H1 (cell line): ENCODE results near the gene PPFIA4. TPM values are rescaled to one million over a fixed set of nuclear protein-coding genes. Genes with fewer than 3 reads are reported as not detected.

Source experiments
- CTCF ChIA-PET: fragments of 300-600 bp; sonication (Branson Sonifier 250); formaldehyde crosslinking; loops from one replicate; lab custom pipeline; 2021; ENCODE audit not compliant: partially characterized antibody; lab: Charles Lee
- POLR2A ChIA-PET: fragments of 300-600 bp; sonication (Branson Sonifier 250); formaldehyde crosslinking; loops from one replicate; lab custom pipeline; 2021; ENCODE audit warnings: inconsistent platforms; ENCODE audit not compliant: partially characterized antibody; lab: Charles Lee
- DNase-seq, 2 experiments: peaks; one replicate each; pipeline versions ENCODE4 v3.0.0 to v3.0.0-alpha.2; 2010 to 2022; ENCODE audit warnings: low spot score in 2 of 2, low read depth in 1 of 2, mixed read lengths in 1 of 2
- FAIRE-seq: peaks from 2 replicates; lab custom pipeline; 2011; peaks lifted over from hg19 to GRCh38; lab: Jason Lieb, UNC
- H2AFZ ChIP-seq: 2 replicates; pipeline ENCODE4 v1.8.1; 2012; ENCODE audit warnings: low read length, inconsistent platforms
- H2AK5ac ChIP-seq: 2 replicates; pipeline ENCODE4 v1.6.1; 2013; ENCODE audit warnings: low read depth, low read length
- H2BK120ac ChIP-seq: replicated peaks from 2 replicates; pipeline ENCODE3; 2013; ENCODE audit warnings: low read depth, low read length, inconsistent platforms
- H2BK12ac ChIP-seq: 2 replicates; pipeline ENCODE4 v1.6.1; 2013; ENCODE audit warnings: low read depth, low read length
- H2BK15ac ChIP-seq: 2 replicates; pipeline ENCODE4 v1.6.1; 2013; ENCODE audit warnings: low read length
- H2BK20ac ChIP-seq: 2 replicates; pipeline ENCODE4 v1.6.1; 2013; ENCODE audit warnings: low read length
- H2BK5ac ChIP-seq: 2 replicates; pipeline ENCODE4 v1.6.1; 2013; ENCODE audit warnings: low read depth, low read length
- H3K14ac ChIP-seq: 2 replicates; pipeline ENCODE4 v1.6.1; 2013; ENCODE audit warnings: inconsistent platforms; ENCODE audit not compliant: insufficient read length
- H3K18ac ChIP-seq: 2 replicates; pipeline ENCODE4 v1.6.1; 2013; ENCODE audit warnings: low read length; ENCODE audit errors: extremely low read depth
- H3K23ac ChIP-seq: 2 replicates; pipeline ENCODE4 v1.6.1; 2013; ENCODE audit warnings: inconsistent platforms; ENCODE audit not compliant: insufficient read length
- H3K23me2 ChIP-seq: 2 replicates; pipeline ENCODE4 v1.6.1; 2013; ENCODE audit warnings: low read depth, low read length
- H3K27ac ChIP-seq: 2 replicates; pipeline ENCODE4 v1.6.1; 2011; ENCODE audit warnings: low read depth, low read length, inconsistent platforms
- H3K27me3 ChIP-seq, 4 experiments: replicated peaks in 1 of 4; 1 replicate in 1 of 4; 2 replicates in 3 of 4; pipeline versions ENCODE4 v1.6.1 to v1.8.1; 2011 to 2013; ENCODE audit warnings: low read length in 3 of 4, mild to moderate bottlenecking in 3 of 4, inconsistent platforms in 2 of 4, mixed read lengths in 2 of 4, moderate library complexity in 1 of 4; ENCODE audit not compliant: control insufficient read depth in 3 of 4, insufficient read depth in 3 of 4; ENCODE audit errors: extremely low read depth in 1 of 4
- H3K36me3 ChIP-seq, 4 experiments: 2 replicates each; pipeline versions ENCODE4 v1.6.1 to v1.8.1; 2011 to 2013; ENCODE audit warnings: mild to moderate bottlenecking in 4 of 4, low read length in 3 of 4, moderate library complexity in 2 of 4, control low read depth in 1 of 4, inconsistent platforms in 1 of 4; ENCODE audit not compliant: insufficient read depth in 4 of 4, control insufficient read depth in 2 of 4
- H3K4ac ChIP-seq: replicated peaks from 2 replicates; pipeline ENCODE3; 2013; ENCODE audit warnings: low read length, low read depth, mixed read lengths, inconsistent platforms; ENCODE audit not compliant: insufficient read length
- H3K4me1 ChIP-seq, 4 experiments: replicated peaks in 1 of 4; 1 replicate in 1 of 4; 2 replicates in 3 of 4; pipeline versions ENCODE4 v1.6.1 to v1.8.1; 2011 to 2013; ENCODE audit warnings: low read length in 3 of 4, inconsistent platforms in 2 of 4, mixed read lengths in 1 of 4; ENCODE audit not compliant: insufficient read depth in 4 of 4, control insufficient read depth in 3 of 4
- H3K4me2 ChIP-seq, 2 experiments: 2 replicates each; pipeline versions ENCODE4 v1.6.1 to v1.8.1; 2011 to 2013; ENCODE audit warnings: low read depth in 2 of 2, low read length in 2 of 2, control low read depth in 1 of 2, inconsistent platforms in 1 of 2, mild to moderate bottlenecking in 1 of 2; ENCODE audit not compliant: insufficient read depth in 1 of 2
- H3K4me3 ChIP-seq, 4 experiments: fragments of 200-600, 300-600 bp in 1 of 4; sonication (generic), shearing (Covaris generic), sonication (Bioruptor Twin) in 1 of 4; 2 replicates each; pipeline versions ENCODE4 v1.5.1 to v1.8.1; 2011 to 2016; ENCODE audit warnings: low read length in 4 of 4, low read depth in 3 of 4, control low read depth in 2 of 4, inconsistent platforms in 2 of 4, mild to moderate bottlenecking in 2 of 4, mixed read lengths in 1 of 4, moderate library complexity in 1 of 4; ENCODE audit not compliant: insufficient read depth in 2 of 4; ENCODE audit errors: extremely low read depth in 1 of 4
- H3K56ac ChIP-seq: replicated peaks from 2 replicates; pipeline ENCODE3; 2013; ENCODE audit warnings: low read depth, mild to moderate bottlenecking, mixed read lengths, low read length, inconsistent platforms; ENCODE audit not compliant: insufficient read length
- H3K79me1 ChIP-seq: 2 replicates; pipeline ENCODE4 v1.6.1; 2013; ENCODE audit warnings: low read depth, low read length, control low read depth
- H3K79me2 ChIP-seq, 2 experiments: 2 replicates each; pipeline versions ENCODE4 v1.6.1 to v1.8.1; 2012 to 2013; ENCODE audit warnings: low read length in 2 of 2, mild to moderate bottlenecking in 2 of 2, inconsistent platforms in 1 of 2; ENCODE audit not compliant: insufficient read depth in 2 of 2, control insufficient read depth in 1 of 2
- H3K9ac ChIP-seq, 4 experiments: replicated peaks in 1 of 4; 1 replicate in 1 of 4; 2 replicates in 3 of 4; pipeline versions ENCODE4 v1.6.1 to v1.8.1; 2011 to 2013; ENCODE audit warnings: low read depth in 3 of 4, low read length in 3 of 4, control low read depth in 2 of 4, mild to moderate bottlenecking in 2 of 4, moderate library complexity in 2 of 4, inconsistent platforms in 1 of 4; ENCODE audit errors: extremely low read depth in 1 of 4
- H3K9me3 ChIP-seq, 2 experiments: 2 replicates each; pipeline versions ENCODE4 v1.6.1 to v1.8.1; 2012 to 2013; ENCODE audit warnings: mild to moderate bottlenecking in 2 of 2, moderate library complexity in 2 of 2, control low read depth in 1 of 2, inconsistent platforms in 1 of 2, low read depth in 1 of 2, low read length in 1 of 2, mixed read lengths in 1 of 2; ENCODE audit not compliant: insufficient read depth in 2 of 2
- H4K20me1 ChIP-seq, 2 experiments: replicated peaks in 1 of 2; 2 replicates each; pipeline versions ENCODE3 to v1.8.1; 2011 to 2013; ENCODE audit warnings: inconsistent platforms in 2 of 2, low read length in 2 of 2, mild to moderate bottlenecking in 1 of 2; ENCODE audit not compliant: insufficient read depth in 2 of 2, control insufficient read depth in 1 of 2
- H4K5ac ChIP-seq: 2 replicates; pipeline ENCODE4 v1.6.1; 2013; ENCODE audit warnings: low read length, low read depth, mixed read lengths, inconsistent platforms; ENCODE audit not compliant: insufficient read length
- H4K8ac ChIP-seq: 2 replicates; pipeline ENCODE4 v1.8.0; 2013; ENCODE audit warnings: mild to moderate bottlenecking, moderate library complexity, low read length, inconsistent platforms; ENCODE audit not compliant: insufficient read depth; ENCODE audit errors: extremely low read depth
- H4K91ac ChIP-seq: replicated peaks from 2 replicates; pipeline ENCODE3; 2013; ENCODE audit warnings: low read length, mixed read lengths, inconsistent platforms; ENCODE audit not compliant: insufficient read length
- ATF2 ChIP-seq: IDR thresholded peaks from 2 replicates; pipeline ENCODE4 v1.6.1; 2012; ENCODE audit warnings: low read length, inconsistent platforms
- CREB1 ChIP-seq: IDR thresholded peaks from 2 replicates; pipeline ENCODE4 v1.6.1; 2012; ENCODE audit warnings: inconsistent platforms
- EGR1 ChIP-seq: IDR thresholded peaks from 2 replicates; pipeline ENCODE4 v1.6.1; 2011; ENCODE audit warnings: low read depth, low read length, borderline replicate concordance
- EZH2 ChIP-seq: fragments of 200-600 bp; sonication (generic); IDR thresholded peaks from 2 replicates; pipeline ENCODE4 v1.7.1; 2012; ENCODE audit warnings: low read depth, mild to moderate bottlenecking, moderate library complexity, low read length, inconsistent platforms; ENCODE audit not compliant: severe bottlenecking
- KDM5A ChIP-seq: fragments of 200-600 bp; IDR thresholded peaks from 2 replicates; pipeline ENCODE4 v1.7.1; 2012; ENCODE audit warnings: mild to moderate bottlenecking, low read length, inconsistent platforms, mixed read lengths
- RAD21 ChIP-seq, 2 experiments: IDR thresholded peaks in 1 of 2; conservative IDR thresholded peaks in 1 of 2; 2 replicates each; pipeline ENCODE4 v1.6.1; 2011; ENCODE audit warnings: low read depth in 2 of 2, low read length in 2 of 2, improper control_type of control experiment in 1 of 2, inconsistent platforms in 1 of 2, mild to moderate bottlenecking in 1 of 2, moderate library complexity in 1 of 2
- RFX5 ChIP-seq: IDR thresholded peaks from 2 replicates; pipeline ENCODE4 v1.6.1; 2011; ENCODE audit warnings: low read depth, low read length, improper control_type of control experiment, borderline replicate concordance
- SAP30 ChIP-seq: fragments of 300-600 bp; sonication (generic); IDR thresholded peaks from 2 replicates; pipeline ENCODE4 v1.7.1; 2012; ENCODE audit warnings: low read length, moderate library complexity, mild to moderate bottlenecking, inconsistent platforms; ENCODE audit not compliant: insufficient read depth, insufficient replicate concordance
- whole genome bisulfite sequencing, 2 experiments: shearing (Covaris generic) in 1 of 2; methylation state at CpG; one replicate each; pipeline versions ENCODE4 v1.1.6 to v1.1.7; 2013 to 2015; ENCODE audit warnings: low lambda C conversion rate in 2 of 2, mixed read lengths in 2 of 2, inconsistent platforms in 1 of 2, low coverage in 1 of 2, missing lambda C conversion rate in 1 of 2; ENCODE audit not compliant: insufficient replicate concordance in 2 of 2, insufficient coverage in 1 of 2, insufficient read length in 1 of 2; ENCODE audit errors: extremely low coverage in 1 of 2, missing lambda C conversion rate in 1 of 2; 5-methylcytosine and 5-hydroxymethylcytosine counted together
- polyA plus RNA-seq, 7 experiments: library from polyadenylated mRNA; depleted of rRNA in 3 of 7; stranded (reverse) in 5 of 7; unstranded in 2 of 7; fragments of >200 nt in 5 of 7; fragments of 200-250 nt in 2 of 7; gene quantifications; 1 replicate in 5 of 7; 2 replicates in 1 of 7; 4 replicates in 1 of 7; pipeline versions ENCODE4 v1.2.1 to v1.2.3, GENCODE V29; 2011 to 2013; ENCODE audit warnings: missing spikeins in 2 of 7, mixed read lengths in 2 of 7
- total RNA-seq: library from RNA; stranded (reverse); fragmentation: NEBNext Ultra II Directional; extraction: Animal tissue kit (Norgen Biotek cat#: 25700); gene quantifications from 2 replicates; pipeline ENCODE4 v1.2.1, GENCODE V29; 2021

The PPFIA4 gene
- total and polyA plus RNA-seq, 2 of the 8 experiments (the other 6 are each of a cell fraction or from before 2014, with no cell fraction given) = 9.0 to 9.9 TPM

- Histone ChIP-seq H3K79me2 (no peaks in the 10 kb centered on the region), H3K18ac (no peak overlapping the region), H3K27me3 (0 out of 7 replicates have a peak, but pooled peaks cover 0 to 2% (median 0%) of the 10 kb centered on the region in 4 experiments), H2AK5ac (no peak overlapping the region), H4K91ac (no peak overlapping the region), H2BK5ac (no peak overlapping the region), H3K79me1 (no peaks in the 10 kb centered on the region), H4K20me1 (no peaks in the 10 kb centered on the region), H3K4me3 (no peak overlapping the region), H3K14ac (no peak overlapping the region), H3K56ac (no peak overlapping the region), H2BK12ac (0 out of 2 replicates have a peak overlapping the region, but pooled peaks have one; percentile 52), H2AFZ (no peak overlapping the region), H3K23ac (no peak overlapping the region), H4K8ac (no peak overlapping the region), H4K5ac (no peak overlapping the region), H3K9ac (no peak overlapping the region), H3K23me2 (peaks cover 1% of the 10 kb centered on the region; the same call in 1 of the 2 replicates), H3K4me1 (peaks cover 0 to 3% (median 0%) of the 10 kb centered on the region in 4 experiments; a peak in 1 of 7 replicates), H3K4ac (no peak overlapping the region), H3K9me3 (no peaks in the 10 kb centered on the region), H3K36me3 (no peaks in the 10 kb centered on the region), H3K4me2 (no peak overlapping the region), H2BK20ac (0 out of 2 replicates have a peak overlapping the region, but pooled peaks have one; percentile 84), H2BK120ac (no peak overlapping the region), H3K27ac (no peak overlapping the region), H2BK15ac (no peak overlapping the region)
- WGBS, 2 experiments = 95% methylated on average over 3 of the region's 3 CpGs; no CpG with 5 or more reads in 1 of the 2 experiments
- no peak for TF ChIP-seq CREB1
- no peak for TF ChIP-seq SAP30
- TF ChIP-seq ATF2 = no peak
- no peak for TF ChIP-seq RFX5
- TF ChIP-seq RAD21 (IDR thresholded peaks at IDR 0.05 in 1 of 2, conservative IDR thresholded peaks at IDR 0.05 in 1 of 2; ENCODE audit: low read depth in 2 of 2, low read length in 2 of 2) = no peak
- no peak for TF ChIP-seq EZH2
- no peak for TF ChIP-seq KDM5A
- no peak for TF ChIP-seq EGR1
- DNase-seq (no peak), FAIRE-seq (no peak)
- ChIA-PET POLR2A (no interaction called here), CTCF (interaction anchor here (0.8 to 16.4 kb wide), 10 partner anchors 11 to 1141 kb away, joined by 3 to 275 read pairs (median 72); partner anchors contain the start of genes ADORA1 and MYBPH)
Measured at GRCh38 chr1:203088441-203088840, 62.1 kb downstream of the PPFIA4 start.
